Smooth muscle cell (in vitro differentiated cells): ENCODE results near the gene GALNT2. TPM values are rescaled to one million over a fixed set of nuclear protein-coding genes. Genes with fewer than 3 reads are reported as not detected.

Source experiments
- DNase-seq: peaks from one replicate; lab custom pipeline; 2025; ENCODE audit not compliant: unreplicated experiment; lab: John Stamatoyannopoulos, UW
- H2AFZ ChIP-seq: fragments of 200-600 bp; sonication (generic); 2 replicates; pipeline ENCODE4 v1.6.0; 2016; ENCODE audit warnings: antibody characterized with exemption, low read depth, mild to moderate bottlenecking
- H3F3A ChIP-seq: fragments of 200-600 bp; sonication (generic); 2 replicates; pipeline ENCODE4 v1.6.0; 2017; ENCODE audit warnings: antibody characterized with exemption, low read depth
- H3K27ac ChIP-seq: fragments of 200-600 bp; sonication (generic); 2 replicates; pipeline ENCODE4 v1.5.1; 2016; ENCODE audit warnings: low read depth, mild to moderate bottlenecking
- H3K27me3 ChIP-seq: fragments of 200-600 bp; sonication (generic); 2 replicates; pipeline ENCODE4 v1.6.1; 2016; ENCODE audit warnings: low read depth, mild to moderate bottlenecking
- H3K36me3 ChIP-seq: fragments of 200-600 bp; sonication (generic); 2 replicates; pipeline ENCODE4 v1.5.1; 2016; ENCODE audit warnings: low read depth
- H3K4me1 ChIP-seq: fragments of 200-600 bp; sonication (generic); 2 replicates; pipeline ENCODE4 v1.5.1; 2016; ENCODE audit warnings: low read depth
- H3K4me2 ChIP-seq: fragments of 200-600 bp; sonication (generic); 2 replicates; pipeline ENCODE4 v1.6.0; 2016; ENCODE audit warnings: mild to moderate bottlenecking
- H3K4me3 ChIP-seq: fragments of 200-600 bp; sonication (generic); 2 replicates; pipeline ENCODE4 v1.5.1; 2016; ENCODE audit warnings: mild to moderate bottlenecking
- H3K79me2 ChIP-seq: fragments of 200-600 bp; sonication (generic); 2 replicates; pipeline ENCODE4 v1.6.0; 2016; ENCODE audit warnings: low read depth, mild to moderate bottlenecking
- H3K9ac ChIP-seq: fragments of 200-600 bp; sonication (generic); 2 replicates; pipeline ENCODE4 v1.6.0; 2016; ENCODE audit warnings: low read depth
- H3K9me3 ChIP-seq: fragments of 200-600 bp; sonication (generic); replicated peaks from 2 replicates; pipeline ENCODE4 v1.5.1; 2016; ENCODE audit warnings: low read depth
- H4K20me1 ChIP-seq: fragments of 200-600 bp; sonication (generic); 2 replicates; pipeline ENCODE4 v1.6.0; 2016; ENCODE audit warnings: low read depth
- CTCF ChIP-seq: fragments of 200-600 bp; sonication (generic); IDR thresholded peaks from 2 replicates; pipeline ENCODE4 v1.5.1; 2017; ENCODE audit warnings: borderline replicate concordance, mild to moderate bottlenecking, antibody characterized with exemption; ENCODE audit not compliant: insufficient read depth, poor library complexity, severe bottlenecking
- WGBS: methylation state at CpG from one replicate; pipeline ENCODE4 v1.1.7; 2016; ENCODE audit warnings: low lambda C conversion rate; 5-methylcytosine and 5-hydroxymethylcytosine counted together
- polyA plus RNA-seq: library from polyadenylated mRNA; unstranded; fragments of >200 nt; fragmentation: Nextera tagmentation; extraction: Ambion mirVana; gene quantifications from 2 replicates; pipeline ENCODE4 v1.2.1, GENCODE V29; 2016
- total RNA-seq: library from RNA; depleted of rRNA; stranded (reverse); fragments of >200 nt; gene quantifications from 2 replicates; pipeline ENCODE4 v1.2.3, GENCODE V29; 2014

Gene GALNT2
- total and polyA plus RNA-seq, 2 experiments from 2014 or later, result 76.4 to 152 TPM

DNA sequence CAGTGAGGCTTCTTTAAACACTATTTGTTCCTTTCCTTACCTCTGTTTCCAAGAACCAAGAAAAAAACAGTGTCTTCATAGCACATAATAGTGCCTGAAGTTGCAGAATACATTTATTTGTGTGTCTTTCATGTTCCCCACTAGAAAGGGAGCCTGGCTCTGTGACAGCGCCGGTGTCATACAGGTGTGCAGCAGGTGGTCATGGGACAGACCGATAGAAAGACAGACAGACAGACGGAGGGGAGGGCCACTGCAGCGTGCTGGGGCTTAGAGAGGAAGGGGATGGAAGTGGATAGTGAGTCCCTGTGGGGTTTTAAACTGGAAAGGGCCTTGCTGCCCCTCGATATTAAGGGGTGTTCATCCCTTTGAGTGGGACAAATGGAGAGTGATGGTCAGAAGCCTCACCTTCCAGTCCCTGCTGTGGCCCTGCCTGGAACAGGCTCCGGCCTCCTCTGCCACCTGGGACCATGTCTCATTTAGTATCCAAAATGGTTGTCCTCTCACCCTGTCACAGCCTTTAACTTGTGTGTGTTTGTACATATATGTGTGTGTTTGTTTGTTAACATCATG is 206.2 kb downstream of the GALNT2 start:
- TF ChIP-seq CTCF, result no peak
- H2AFZ ChIP-seq, result no peak overlapping the region
- no peak overlapping the region for H3K9ac ChIP-seq
- H3K4me2 ChIP-seq, result no peak overlapping the region
- H3K4me1 ChIP-seq, result peaks cover 12% of the 10 kb centered on the region
- DNase-seq, result no peak
- no peaks in the 10 kb centered on the region for H3F3A ChIP-seq
- peaks cover 7% of the 10 kb centered on the region for H3K36me3 ChIP-seq
- no peaks in the 10 kb centered on the region for H3K79me2 ChIP-seq
- H3K4me3 ChIP-seq, result no peak overlapping the region
- H4K20me1 ChIP-seq, result peaks cover 25% of the 10 kb centered on the region
- no peaks in the 10 kb centered on the region for H3K9me3 ChIP-seq
- 98% methylated on average over 7 of the region's 7 CpGs for WGBS
- no peaks in the 10 kb centered on the region for H3K27me3 ChIP-seq
- no peak overlapping the region for H3K27ac ChIP-seq

DNA sequence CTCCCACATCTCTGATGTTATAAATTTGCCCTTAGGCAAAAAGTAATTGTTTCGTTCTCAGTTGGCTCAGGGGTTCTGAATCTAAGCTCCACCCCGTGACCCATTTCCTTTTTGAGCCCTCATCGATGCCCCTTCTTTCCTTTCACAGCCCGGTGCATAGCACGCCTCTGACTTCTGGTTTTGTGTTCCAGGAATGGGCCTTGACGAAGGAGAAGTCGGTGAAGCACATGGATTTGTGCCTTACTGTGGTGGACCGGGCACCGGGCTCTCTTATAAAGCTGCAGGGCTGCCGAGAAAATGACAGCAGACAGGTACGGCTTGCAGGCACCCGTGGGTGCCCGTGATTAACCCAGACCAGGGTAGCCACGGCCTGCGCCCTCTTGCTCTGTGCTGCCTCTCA is 207.2 kb downstream of the GALNT2 start:
- Histone ChIP-seq H3K4me1 (peaks cover 12% of the 10 kb centered on the region), H3K27me3 (no peaks in the 10 kb centered on the region), H3K9ac (no peak overlapping the region), H4K20me1 (peaks cover 31% of the 10 kb centered on the region), H3F3A (no peaks in the 10 kb centered on the region), H3K9me3 (no peaks in the 10 kb centered on the region), H3K27ac (no peak overlapping the region), H3K4me2 (no peak overlapping the region), H2AFZ (no peak overlapping the region), H3K36me3 (peaks cover 7% of the 10 kb centered on the region), H3K79me2 (no peaks in the 10 kb centered on the region), H3K4me3 (no peak overlapping the region)
- DNase-seq, result no peak
- WGBS, result 98% methylated on average over 15 of the region's 15 CpGs
- no peak for TF ChIP-seq CTCF

- H3K36me3 ChIP-seq, result peaks cover 7% of the 10 kb centered on the region
- H3K27ac ChIP-seq, result no peak overlapping the region
- H3K4me2 ChIP-seq, result no peak overlapping the region
- H2AFZ ChIP-seq, result no peak overlapping the region
- H4K20me1 ChIP-seq, result peaks cover 23% of the 10 kb centered on the region
- H3K4me3 ChIP-seq, result no peak overlapping the region
- no peak overlapping the region for H3K9ac ChIP-seq
- no peaks in the 10 kb centered on the region for H3F3A ChIP-seq
- H3K79me2 ChIP-seq, result no peaks in the 10 kb centered on the region
- no peak for DNase-seq
- no peaks in the 10 kb centered on the region for H3K9me3 ChIP-seq
- TF ChIP-seq CTCF, result no peak
- H3K27me3 ChIP-seq, result no peaks in the 10 kb centered on the region
- peaks cover 12% of the 10 kb centered on the region for H3K4me1 ChIP-seq
- WGBS, result 92% methylated on average over 5 of the region's 5 CpGs
Measured at GRCh38 chr1:230276401-230276800, 209.4 kb downstream of the GALNT2 start.

- Histone ChIP-seq H3K36me3 (peaks cover 7% of the 10 kb centered on the region), H3K79me2 (no peaks in the 10 kb centered on the region), H3K4me1 (peaks cover 12% of the 10 kb centered on the region), H3K9me3 (no peaks in the 10 kb centered on the region), H3K27ac (no peak overlapping the region), H3K9ac (no peak overlapping the region), H3K4me3 (no peak overlapping the region), H4K20me1 (peaks cover 23% of the 10 kb centered on the region), H3K4me2 (no peak overlapping the region), H3K27me3 (no peaks in the 10 kb centered on the region), H2AFZ (no peak overlapping the region), H3F3A (no peaks in the 10 kb centered on the region)
- WGBS, result 58% methylated on average over 15 of the region's 15 CpGs
- DNase-seq, result no peak
- TF ChIP-seq CTCF, result no peak
Measured at GRCh38 chr1:230277201-230278025, 210.4 kb downstream of the GALNT2 start.
